ENCODE data around the gene TMEFF2.

Gene TMEFF2

GRCh38 chr2:192051533-192051932 lies 143.2 kb downstream of the TMEFF2 start:
- no peak overlapping the region for H3K27ac ChIP-seq (ENCODE audit: low read depth, low read length)
- no peaks in the 10 kb centered on the region for H3F3A ChIP-seq (ENCODE audit: insufficient read depth)
- H3K27me3 ChIP-seq (ENCODE audit: low read length) = no peaks in the 10 kb centered on the region
- H3K36me3 ChIP-seq (ENCODE audit: low read length) = no peaks in the 10 kb centered on the region
- no peaks in the 10 kb centered on the region for H3K79me2 ChIP-seq (ENCODE audit: insufficient read depth, low read length)
- no peak overlapping the region for H3K4me2 ChIP-seq (ENCODE audit: low read depth, low read length, poor library complexity, severe bottlenecking)
- TF ChIP-seq EZH2phosphoT487 (conservative IDR thresholded peaks at IDR 0.05; ENCODE audit: low read length) (no peak), CTCF (IDR thresholded peaks at IDR 0.05; ENCODE audit: insufficient read depth, low read length, poor library complexity, severe bottlenecking) (no peak)
- H3K9me3 ChIP-seq (ENCODE audit: insufficient read depth, low read length) = no peaks in the 10 kb centered on the region
- H3K9me2 ChIP-seq (replicated peaks; ENCODE audit: insufficient read depth, low read length) = no peaks in the 10 kb centered on the region
- H4K20me1 ChIP-seq (ENCODE audit: low read depth, low read length) = no peaks in the 10 kb centered on the region
- no peak overlapping the region for H3K9ac ChIP-seq (ENCODE audit: low read length)
- no peak overlapping the region for H2AFZ ChIP-seq (ENCODE audit: low read depth, low read length, severe bottlenecking)
- no peak overlapping the region for H3K4me3 ChIP-seq (ENCODE audit: insufficient read depth, low read length, poor library complexity, severe bottlenecking)

- no peaks in the 10 kb centered on the region for H3K9me3 ChIP-seq (ENCODE audit: insufficient read depth, low read length)
- no peaks in the 10 kb centered on the region for H3K36me3 ChIP-seq (ENCODE audit: low read length)
- no peaks in the 10 kb centered on the region for H3K79me2 ChIP-seq (ENCODE audit: insufficient read depth, low read length)
- no peak overlapping the region for H3K4me3 ChIP-seq (ENCODE audit: insufficient read depth, low read length, poor library complexity, severe bottlenecking)
- no peaks in the 10 kb centered on the region for H4K20me1 ChIP-seq (ENCODE audit: low read depth, low read length)
- H3K27ac ChIP-seq (ENCODE audit: low read depth, low read length) = no peak overlapping the region
- TF ChIP-seq CTCF (IDR thresholded peaks at IDR 0.05; ENCODE audit: insufficient read depth, low read length, poor library complexity, severe bottlenecking) (no peak), EZH2phosphoT487 (conservative IDR thresholded peaks at IDR 0.05; ENCODE audit: low read length) (no peak)
- no peaks in the 10 kb centered on the region for H3K9me2 ChIP-seq (replicated peaks; ENCODE audit: insufficient read depth, low read length)
- no peak overlapping the region for H3K4me2 ChIP-seq (ENCODE audit: low read depth, low read length, poor library complexity, severe bottlenecking)
- H2AFZ ChIP-seq (ENCODE audit: low read depth, low read length, severe bottlenecking) = no peak overlapping the region
- no peak overlapping the region for H3K9ac ChIP-seq (ENCODE audit: low read length)
- H3K27me3 ChIP-seq (ENCODE audit: low read length) = no peaks in the 10 kb centered on the region
- no peaks in the 10 kb centered on the region for H3F3A ChIP-seq (ENCODE audit: insufficient read depth)
Measured at GRCh38 chr2:192049362-192049761, 145.4 kb downstream of the TMEFF2 start.

GRCh38 chr2:192047315-192048107 lies 147.2 kb downstream of the TMEFF2 start:
- Histone ChIP-seq H3K4me3 (ENCODE audit: insufficient read depth, low read length, poor library complexity, severe bottlenecking) (no peak overlapping the region), H3K9me3 (ENCODE audit: insufficient read depth, low read length) (no peaks in the 10 kb centered on the region), H3K9me2 (replicated peaks; ENCODE audit: insufficient read depth, low read length) (no peaks in the 10 kb centered on the region), H3F3A (ENCODE audit: insufficient read depth) (no peaks in the 10 kb centered on the region), H3K27ac (ENCODE audit: low read depth, low read length) (no peak overlapping the region), H3K9ac (ENCODE audit: low read length) (no peak overlapping the region), H2AFZ (ENCODE audit: low read depth, low read length, severe bottlenecking) (no peak overlapping the region), H3K27me3 (ENCODE audit: low read length) (no peaks in the 10 kb centered on the region), H3K4me2 (ENCODE audit: low read depth, low read length, poor library complexity, severe bottlenecking) (no peak overlapping the region), H4K20me1 (ENCODE audit: low read depth, low read length) (no peaks in the 10 kb centered on the region), H3K36me3 (ENCODE audit: low read length) (no peaks in the 10 kb centered on the region), H3K79me2 (ENCODE audit: insufficient read depth, low read length) (no peaks in the 10 kb centered on the region)
- TF ChIP-seq EZH2phosphoT487 (conservative IDR thresholded peaks at IDR 0.05; ENCODE audit: low read length) = no peak
- TF ChIP-seq CTCF (IDR thresholded peaks at IDR 0.05; ENCODE audit: insufficient read depth, low read length, poor library complexity, severe bottlenecking) = no peak

Data from SU-DHL-6 (cell line).